ENCODE results near the gene RANBP10.

The RANBP10 gene

GRCh38 chr16:67805718-67806427 lies 487 bp downstream of the RANBP10 start:
- peak overlapping the region; percentile 80 for H3K4me3 ChIP-seq (ENCODE audit: low read depth, low read length)
- no peak for TF ChIP-seq CTCF (IDR thresholded peaks at IDR 0.05; ENCODE audit: borderline replicate concordance, insufficient read depth, low read depth, low read length)

GRCh38 chr16:67804853-67805542 lies 1.4 kb downstream of the RANBP10 start:
- peak overlapping the region; percentile 80 for H3K4me3 ChIP-seq (ENCODE audit: low read depth, low read length)
- TF ChIP-seq CTCF (IDR thresholded peaks at IDR 0.05; ENCODE audit: borderline replicate concordance, insufficient read depth, low read depth, low read length): no peak

- H3K4me3 ChIP-seq (ENCODE audit: low read depth, low read length): no peak overlapping the region
- TF ChIP-seq CTCF (IDR thresholded peaks at IDR 0.05; ENCODE audit: borderline replicate concordance, insufficient read depth, low read depth, low read length): no peak
Observed at GRCh38 chr16:67803894-67804293, 2.5 kb downstream of the RANBP10 start.

- H3K4me3 ChIP-seq (ENCODE audit: low read depth, low read length): no peak overlapping the region
- no peak for TF ChIP-seq CTCF (IDR thresholded peaks at IDR 0.05; ENCODE audit: borderline replicate concordance, insufficient read depth, low read depth, low read length)
Observed at GRCh38 chr16:67801883-67802282, 4.5 kb downstream of the RANBP10 start.

- no peak overlapping the region for H3K4me3 ChIP-seq (ENCODE audit: low read depth, low read length)
- TF ChIP-seq CTCF (IDR thresholded peaks at IDR 0.05; ENCODE audit: borderline replicate concordance, insufficient read depth, low read depth, low read length): no peak
Observed at GRCh38 chr16:67801241-67801640, 5.1 kb downstream of the RANBP10 start.

GRCh38 chr16:67800338-67800926 lies 5.9 kb downstream of the RANBP10 start:
- H3K4me3 ChIP-seq (ENCODE audit: low read depth, low read length): no peak overlapping the region
- no peak for TF ChIP-seq CTCF (IDR thresholded peaks at IDR 0.05; ENCODE audit: borderline replicate concordance, insufficient read depth, low read depth, low read length)
